Pancreas (tissue), 10 donors: ENCODE data around the gene KDM6A. TPM values are rescaled to one million over a fixed set of nuclear protein-coding genes. Genes with fewer than 3 reads are reported as not detected.
A peak's percentile ranks its signal among the peaks of the same experiment; 100 is the strongest.

Source experiments
- ATAC-seq, 4 donors: fragments of 200-7000 bp; cut with Tn5 transposase; one replicate each; pipeline versions ENCODE4 v1.8.0 to v1.9.1; 2020; ENCODE audit warnings: mild to moderate bottlenecking in 4 of 4, moderate library complexity in 4 of 4
- DNase-seq, 6 donors: peaks; one replicate each; pipeline ENCODE4 v3.0.0-alpha.2; 2020
- FAIRE-seq: peaks from 2 replicates; lab custom pipeline; 2012; peaks lifted over from hg19 to GRCh38; lab: Jason Lieb, UNC
- H3K27ac ChIP-seq, 4 donors: fragments of 200-600 bp; sonication (generic); 1 replicate in 3 of 4; 2 replicates in 1 of 4; pipeline versions ENCODE4 v1.5.0 to v1.8.0; 2020
- H3K27me3 ChIP-seq, 4 donors: fragments of 200-600 bp; one replicate each; pipeline ENCODE4 v1.8.0; 2021
- H3K36me3 ChIP-seq, 3 donors: fragments of 200-600 bp; sonication (generic) in 1 of 3; one replicate each; pipeline versions ENCODE4 v1.5.0 to v1.8.0; 2020 to 2021
- H3K4me1 ChIP-seq, 3 donors: fragments of 200-600 bp; one replicate each; pipeline ENCODE4 v1.8.0; 2021
- H3K4me3 ChIP-seq, 4 donors: fragments of 200-600 bp; sonication (generic) in 2 of 4; one replicate each; pipeline versions ENCODE4 v1.5.0 to v1.8.0; 2020 to 2021
- H3K9me3 ChIP-seq, 4 donors: fragments of 200-600 bp; one replicate each; pipeline ENCODE4 v1.8.0; 2021
- whole genome bisulfite sequencing, 2 donors: extraction: QIAGEN DNeasy Blood & Tissue Kit; methylation state at CpG; one replicate each; pipeline ENCODE4 v1.1.7; 2013; 5-methylcytosine and 5-hydroxymethylcytosine counted together
- intact Hi-C, 3 donors: fragments of 100-400 bp; cut with DNase I; formaldehyde crosslinking; loops; one replicate each; pipeline versions ENCODE4 v1.11.1 to v1.14.2; 2022
- polyA plus RNA-seq, 2 donors: library from polyadenylated mRNA; stranded (reverse); fragments of 200-250 nt; gene quantifications; one replicate each; pipeline ENCODE4 v1.2.3, GENCODE V29; 2013
- total RNA-seq, 6 donors: library from RNA; stranded (reverse); fragmentation: NEBNext Ultra II Directional in 4 of 6; extraction: Animal tissue kit (Norgen Biotek cat#: 25700) in 4 of 6; gene quantifications; one replicate each; pipeline versions ENCODE4 v1.2.1 to v1.2.4, GENCODE V29; 2021 to 2023
- TF ChIP-seq, protein P1 (sequence below), 4 donors: fragments of 200-600 bp; sonication (generic) in 3 of 4; IDR thresholded peaks; one replicate each; pipeline versions ENCODE4 v1.5.0 to v1.8.0; 2021; ENCODE audit warnings: antibody characterized with exemption in 4 of 4
- donor health status: healthy with polysubstance abuse.
- donor health status: DM: no; HTN: no; CAD: no; lungs with moderate emphysema.
- donor health status: DM: no; HTN: no; CAD: no.
- donor health status: control.
- donor health status: control.
- donor health status: Bipolar disorder and iron deficiency.
- donor health status: DM: yes; HTN: yes; CAD: no.
- donor health status: DM: no; HTN: no; CAD: no.
- donor health status: DM: no; HTN: no; CAD: no.
- donor health status: DM: yes; HTN: yes; CAD: no.

The KDM6A gene
- total and polyA plus RNA-seq, 8 donors: 5.5 to 27.5 (median 16.3) TPM

DNA sequence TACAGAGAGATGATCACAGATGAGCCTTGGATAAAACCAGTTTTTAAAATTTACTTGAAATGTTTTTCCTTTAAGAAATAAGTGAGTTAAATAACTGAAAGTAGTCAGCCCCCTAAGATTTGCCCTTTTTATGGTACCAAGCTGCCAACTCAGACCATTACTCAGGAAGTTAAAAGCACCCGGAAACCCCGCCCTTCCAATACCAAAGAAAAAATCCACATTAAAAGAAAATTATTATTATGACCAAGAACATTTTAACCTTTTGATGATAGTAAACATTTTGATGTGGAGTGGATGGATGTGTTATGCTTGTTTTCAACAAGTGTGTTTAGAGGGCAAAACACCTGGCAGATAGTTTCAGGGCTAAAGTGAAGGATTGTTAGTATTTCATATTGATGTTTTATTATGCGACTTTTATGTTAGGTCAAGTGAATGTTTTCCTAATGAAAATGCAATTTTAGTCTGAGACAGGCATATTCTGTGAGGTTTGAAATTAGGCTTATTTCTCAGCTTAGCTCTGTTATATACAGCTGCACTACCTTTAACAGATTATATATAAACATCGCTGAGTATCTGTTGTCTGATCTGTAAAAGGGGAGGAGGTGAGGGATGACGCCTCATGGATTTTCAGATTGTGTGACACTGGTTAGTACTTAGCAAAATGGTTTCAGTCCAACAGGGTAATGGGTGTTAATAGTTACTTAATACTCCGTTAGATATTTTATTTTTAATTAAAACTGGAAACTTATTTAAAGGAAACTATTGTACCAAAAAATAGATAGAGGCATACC lies 89.0 kb downstream of the KDM6A start:
- Histone ChIP-seq H3K36me3 (no peaks in the 10 kb centered on the region), H3K27me3 (no peaks in the 10 kb centered on the region), H3K4me1 (peaks cover 0 to 19% (median 15%) of the 10 kb centered on the region in 3 donors), H3K4me3 (no peak overlapping the region), H3K9me3 (no peaks in the 10 kb centered on the region), H3K27ac (no peak overlapping the region)
- TF ChIP-seq, protein P1, sequence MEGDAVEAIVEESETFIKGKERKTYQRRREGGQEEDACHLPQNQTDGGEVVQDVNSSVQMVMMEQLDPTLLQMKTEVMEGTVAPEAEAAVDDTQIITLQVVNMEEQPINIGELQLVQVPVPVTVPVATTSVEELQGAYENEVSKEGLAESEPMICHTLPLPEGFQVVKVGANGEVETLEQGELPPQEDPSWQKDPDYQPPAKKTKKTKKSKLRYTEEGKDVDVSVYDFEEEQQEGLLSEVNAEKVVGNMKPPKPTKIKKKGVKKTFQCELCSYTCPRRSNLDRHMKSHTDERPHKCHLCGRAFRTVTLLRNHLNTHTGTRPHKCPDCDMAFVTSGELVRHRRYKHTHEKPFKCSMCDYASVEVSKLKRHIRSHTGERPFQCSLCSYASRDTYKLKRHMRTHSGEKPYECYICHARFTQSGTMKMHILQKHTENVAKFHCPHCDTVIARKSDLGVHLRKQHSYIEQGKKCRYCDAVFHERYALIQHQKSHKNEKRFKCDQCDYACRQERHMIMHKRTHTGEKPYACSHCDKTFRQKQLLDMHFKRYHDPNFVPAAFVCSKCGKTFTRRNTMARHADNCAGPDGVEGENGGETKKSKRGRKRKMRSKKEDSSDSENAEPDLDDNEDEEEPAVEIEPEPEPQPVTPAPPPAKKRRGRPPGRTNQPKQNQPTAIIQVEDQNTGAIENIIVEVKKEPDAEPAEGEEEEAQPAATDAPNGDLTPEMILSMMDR (IDR thresholded peaks at IDR 0.05): no peak
- WGBS, 2 donors: 92 to 93% methylated on average over 6 of the region's 6 CpGs
- FAIRE-seq (no peak), ATAC-seq (no peak), DNase-seq (no peak)
- intact Hi-C loops: no loop called here

DNA sequence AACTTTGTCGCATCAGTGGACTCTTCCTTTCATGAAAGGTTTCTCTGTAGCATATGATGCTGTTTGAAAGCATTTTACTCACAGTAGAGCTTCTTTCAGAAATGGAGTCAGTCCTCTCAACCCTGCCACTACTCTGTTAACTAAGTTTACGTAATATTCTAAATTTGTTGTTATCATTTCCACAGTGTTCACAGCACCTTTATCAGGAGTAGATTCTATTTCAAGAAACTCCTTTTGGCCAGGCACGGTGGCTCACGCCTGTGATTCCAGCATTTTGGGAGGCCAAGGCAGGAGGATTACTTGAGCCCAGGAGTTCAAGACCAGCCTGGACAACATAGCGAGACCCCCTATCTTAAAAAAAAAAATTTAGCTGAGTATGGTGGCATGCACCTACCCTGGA lies 90.0 kb downstream of the KDM6A start:
- peaks cover 0 to 19% (median 15%) of the 10 kb centered on the region in 3 donors for H3K4me1 ChIP-seq
- H3K36me3 ChIP-seq: no peaks in the 10 kb centered on the region
- H3K4me3 ChIP-seq: no peak overlapping the region
- ATAC-seq (no peak), DNase-seq (no peak), FAIRE-seq (no peak)
- intact Hi-C loops: no loop called here
- 78 to 85% methylated on average over 5 of the region's 5 CpGs for WGBS, 2 donors
- H3K9me3 ChIP-seq: no peaks in the 10 kb centered on the region
- no peak overlapping the region for H3K27ac ChIP-seq
- no peaks in the 10 kb centered on the region for H3K27me3 ChIP-seq
- TF ChIP-seq, protein P1 (IDR thresholded peaks at IDR 0.05): no peak

DNA sequence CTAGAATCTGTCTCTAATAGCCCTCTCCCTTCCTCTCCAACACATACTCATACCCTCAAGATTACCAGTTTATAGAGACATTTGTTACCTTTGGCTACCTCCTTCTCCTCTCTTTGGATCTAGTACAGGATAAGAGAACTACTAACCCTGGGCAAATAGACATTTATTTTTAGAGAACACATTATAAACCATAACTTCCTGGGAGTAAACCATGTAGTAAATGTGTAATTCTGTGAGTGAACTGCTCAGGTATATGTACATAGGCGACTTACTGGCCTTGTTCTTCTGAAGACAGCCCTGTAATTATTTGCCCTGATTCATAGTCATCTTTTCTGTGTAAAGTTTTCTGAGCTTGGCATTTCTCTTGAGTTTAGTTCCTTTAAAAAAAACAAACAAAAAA lies 94.2 kb downstream of the KDM6A start:
- intact Hi-C loops: no loop called here
- Histone ChIP-seq H3K27ac (no peak overlapping the region), H3K36me3 (no peaks in the 10 kb centered on the region), H3K4me3 (no peak overlapping the region), H3K27me3 (no peaks in the 10 kb centered on the region), H3K9me3 (no peaks in the 10 kb centered on the region), H3K4me1 (peaks cover 7 to 15% (median 8%) of the 10 kb centered on the region in 3 donors)
- 74 to 78% methylated on average over 1 of the region's 1 CpG for WGBS, 2 donors
- TF ChIP-seq, protein P1 (IDR thresholded peaks at IDR 0.05): no peak
- no peak for DNase-seq
- FAIRE-seq: peak; percentile 83
- peak in 1 of 4 donors; percentile 15 for ATAC-seq

DNA sequence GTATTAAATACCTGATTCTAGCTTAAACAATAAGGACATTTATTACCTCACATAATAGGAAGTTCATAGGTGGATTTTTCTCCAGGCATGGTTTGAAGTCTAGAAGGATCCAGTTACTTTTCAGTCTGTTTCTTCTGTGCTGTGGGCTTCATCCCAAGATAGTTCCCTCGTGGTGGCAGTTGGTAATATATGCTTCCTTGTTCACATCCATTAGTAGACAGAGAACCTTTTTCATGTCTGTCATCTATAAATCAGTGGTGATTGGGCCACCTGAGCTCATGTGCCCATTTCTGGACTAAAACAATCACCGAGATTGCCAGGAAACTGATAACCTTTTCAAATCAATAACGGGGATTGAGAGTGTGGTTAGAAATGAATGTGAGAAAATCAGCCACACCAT lies 97.7 kb downstream of the KDM6A start:
- TF ChIP-seq, protein P1 (IDR thresholded peaks at IDR 0.05): no peak
- peak in 3 of 4 donors; percentile 57 to 74 (median 59) for ATAC-seq
- H3K36me3 ChIP-seq: no peaks in the 10 kb centered on the region
- no peaks in the 10 kb centered on the region for H3K9me3 ChIP-seq
- FAIRE-seq: no peak
- no peak for DNase-seq
- WGBS, 2 donors: 9 to 15% methylated on average over 3 of the region's 3 CpGs
- intact Hi-C loops: no loop called here
- peaks cover 7 to 15% (median 8%) of the 10 kb centered on the region in 3 donors for H3K4me1 ChIP-seq
- no peaks in the 10 kb centered on the region for H3K27me3 ChIP-seq
- H3K27ac ChIP-seq: no peak overlapping the region
- H3K4me3 ChIP-seq: no peak overlapping the region

DNA sequence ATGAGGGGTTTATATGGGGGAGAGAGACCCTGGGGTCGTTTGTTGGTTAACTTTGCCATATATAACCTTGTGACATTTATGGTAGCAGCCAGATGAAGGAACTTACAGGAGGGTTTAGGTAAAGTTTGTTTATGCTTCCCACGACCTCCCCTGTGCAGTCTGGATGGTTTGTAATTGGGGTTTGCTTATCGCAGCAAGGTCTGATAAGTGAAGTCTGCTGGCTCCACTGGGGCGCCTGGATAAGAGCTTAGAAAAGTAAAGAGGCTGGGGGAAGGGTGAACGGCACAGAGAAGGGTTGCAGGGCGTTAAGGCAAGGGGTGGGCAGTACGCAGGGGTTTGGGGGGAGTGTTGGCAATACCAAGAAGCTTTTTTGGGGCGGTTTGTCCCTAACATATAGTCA lies 98.7 kb downstream of the KDM6A start:
- Histone ChIP-seq H3K27me3 (no peaks in the 10 kb centered on the region), H3K36me3 (no peaks in the 10 kb centered on the region), H3K4me1 (peaks cover 7 to 15% (median 8%) of the 10 kb centered on the region in 3 donors), H3K9me3 (no peaks in the 10 kb centered on the region), H3K27ac (no peak overlapping the region), H3K4me3 (no peak overlapping the region)
- FAIRE-seq (no peak), ATAC-seq (peak in 1 of 4 donors; percentile 24), DNase-seq (no peak)
- intact Hi-C loops: no loop called here
- TF ChIP-seq, protein P1 (IDR thresholded peaks at IDR 0.05): no peak
- WGBS, 2 donors: 25 to 39% methylated on average over 8 of the region's 8 CpGs
